ES-I3 (cell line): ENCODE data around the gene OR2H1.

Experiments used
- H3K36me3 ChIP-seq: 2 replicates; pipeline ENCODE4 v1.6.1; 2013; ENCODE audit warnings: mild to moderate bottlenecking, low read length, control low read depth, moderate library complexity; ENCODE audit not compliant: insufficient read depth
- H3K4me1 ChIP-seq: 2 replicates; pipeline ENCODE4 v1.6.1; 2013; ENCODE audit warnings: mild to moderate bottlenecking, control low read depth, low read length; ENCODE audit not compliant: insufficient read depth
- H3K9ac ChIP-seq: 2 replicates; pipeline ENCODE4 v1.6.1; 2013; ENCODE audit warnings: low read depth, mild to moderate bottlenecking, low read length, moderate library complexity
- H3K9me3 ChIP-seq: 2 replicates; pipeline ENCODE4 v1.6.1; 2013; ENCODE audit warnings: mild to moderate bottlenecking, low read length, moderate library complexity; ENCODE audit not compliant: control insufficient read depth, insufficient read depth

The OR2H1 gene

DNA sequence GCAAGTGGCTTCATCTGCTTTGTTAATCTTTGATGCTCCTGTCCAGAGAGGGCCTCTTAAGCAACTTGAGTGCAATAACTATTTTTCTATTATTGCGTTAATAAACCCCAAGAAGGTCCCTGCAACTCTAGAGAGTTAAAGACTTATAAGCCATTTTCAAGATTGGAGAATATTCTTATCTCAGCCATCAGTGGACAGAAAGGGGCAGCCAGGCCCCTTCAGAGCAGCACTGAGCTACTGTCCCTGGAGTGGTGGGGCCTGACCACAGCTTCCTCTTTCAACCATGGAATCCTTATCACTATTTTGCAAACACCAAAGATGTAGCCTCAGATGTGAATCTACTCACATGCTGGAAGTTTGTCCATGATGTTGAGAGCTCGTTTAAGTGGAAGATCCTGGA, 33.6 kb downstream of the OR2H1 start:
- Histone ChIP-seq H3K4me1 (no peaks in the 10 kb centered on the region), H3K36me3 (no peaks in the 10 kb centered on the region), H3K9ac (no peak overlapping the region), H3K9me3 (no peaks in the 10 kb centered on the region)

DNA sequence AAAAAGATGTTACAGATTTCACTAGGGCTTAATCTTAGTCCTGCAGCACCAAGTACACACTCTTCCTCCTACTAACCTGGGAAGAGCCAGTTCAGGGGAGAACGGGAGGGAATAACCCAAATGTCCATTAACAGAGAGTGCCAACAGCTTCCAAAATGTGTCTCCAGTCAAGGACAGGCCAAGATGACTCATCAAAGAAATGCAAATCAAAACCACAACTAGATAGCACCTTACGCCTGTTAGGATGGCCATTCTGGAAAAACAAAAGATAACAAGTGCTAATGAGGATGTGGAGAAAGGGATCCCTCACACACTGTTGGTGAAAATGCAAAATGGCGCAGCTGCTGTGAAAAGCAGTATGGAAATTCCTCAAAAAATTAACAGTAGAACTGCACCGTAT, 34.6 kb downstream of the OR2H1 start:
- no peaks in the 10 kb centered on the region for H3K36me3 ChIP-seq
- no peaks in the 10 kb centered on the region for H3K9me3 ChIP-seq
- H3K4me1 ChIP-seq: no peaks in the 10 kb centered on the region
- H3K9ac ChIP-seq: no peak overlapping the region

DNA sequence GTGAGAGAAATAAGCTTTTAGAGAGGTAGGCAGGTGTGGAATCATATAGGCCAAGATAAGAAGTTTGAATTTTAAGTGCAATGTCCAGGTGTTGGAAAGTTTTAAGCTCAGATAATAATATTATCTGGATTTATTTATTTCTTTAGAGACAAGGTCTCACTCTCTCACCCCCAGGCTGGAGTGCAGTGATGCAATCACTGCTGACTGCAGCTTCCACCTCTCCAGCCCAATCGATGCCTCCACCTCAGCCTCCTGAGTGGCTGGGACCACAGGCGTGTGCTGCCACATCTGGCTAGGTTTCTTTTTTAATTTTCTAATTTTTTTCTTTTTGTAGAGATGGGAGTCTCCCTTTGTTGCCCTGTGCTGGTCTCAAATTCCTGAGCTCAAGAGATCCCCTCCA, 36.3 kb downstream of the OR2H1 start:
- no peaks in the 10 kb centered on the region for H3K4me1 ChIP-seq
- H3K9ac ChIP-seq: no peak overlapping the region
- no peaks in the 10 kb centered on the region for H3K36me3 ChIP-seq
- no peaks in the 10 kb centered on the region for H3K9me3 ChIP-seq

DNA sequence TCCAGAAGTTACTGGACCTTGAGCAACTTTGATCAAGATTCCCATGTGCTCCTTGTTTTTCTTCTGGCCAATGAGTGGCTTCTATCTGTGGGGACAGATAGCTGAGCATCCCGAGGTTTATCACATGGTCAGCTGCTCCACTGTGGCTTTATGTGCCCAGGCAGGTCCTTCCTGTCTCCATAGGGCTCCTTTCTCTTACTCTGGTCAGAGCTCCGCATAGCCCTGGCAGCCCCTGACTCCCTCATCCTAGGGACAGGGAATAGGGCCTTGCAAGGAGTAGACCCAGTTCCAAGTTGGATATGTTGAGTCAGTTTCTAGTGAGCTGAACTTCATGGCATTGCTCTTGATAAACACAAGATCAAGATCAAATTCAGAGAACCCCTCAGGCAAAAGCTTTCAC, 37.2 kb downstream of the OR2H1 start:
- no peak overlapping the region for H3K9ac ChIP-seq
- H3K36me3 ChIP-seq: no peaks in the 10 kb centered on the region
- H3K4me1 ChIP-seq: no peaks in the 10 kb centered on the region
- no peaks in the 10 kb centered on the region for H3K9me3 ChIP-seq

DNA sequence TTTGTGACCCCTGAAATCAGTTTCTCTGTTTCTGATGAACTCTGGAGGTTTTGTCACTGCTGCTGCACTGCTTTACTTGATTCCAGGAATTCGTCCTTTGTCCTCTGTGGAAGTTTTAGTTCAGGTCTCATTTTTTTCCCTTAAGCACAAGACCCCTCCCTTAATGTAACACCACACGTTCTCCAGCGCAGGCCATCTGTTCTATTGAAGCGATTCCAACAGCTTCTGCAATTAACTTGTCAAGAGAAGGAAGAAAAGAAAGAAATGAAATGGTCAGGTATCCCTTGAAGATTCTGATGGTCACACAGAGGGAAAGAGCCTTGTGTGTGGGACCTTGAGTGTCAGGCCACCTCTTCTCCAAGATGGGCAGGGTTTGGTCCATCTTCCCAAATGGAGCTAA, 38.6 kb downstream of the OR2H1 start:
- H3K9me3 ChIP-seq: no peaks in the 10 kb centered on the region
- no peak overlapping the region for H3K9ac ChIP-seq
- H3K36me3 ChIP-seq: no peaks in the 10 kb centered on the region
- no peaks in the 10 kb centered on the region for H3K4me1 ChIP-seq

DNA sequence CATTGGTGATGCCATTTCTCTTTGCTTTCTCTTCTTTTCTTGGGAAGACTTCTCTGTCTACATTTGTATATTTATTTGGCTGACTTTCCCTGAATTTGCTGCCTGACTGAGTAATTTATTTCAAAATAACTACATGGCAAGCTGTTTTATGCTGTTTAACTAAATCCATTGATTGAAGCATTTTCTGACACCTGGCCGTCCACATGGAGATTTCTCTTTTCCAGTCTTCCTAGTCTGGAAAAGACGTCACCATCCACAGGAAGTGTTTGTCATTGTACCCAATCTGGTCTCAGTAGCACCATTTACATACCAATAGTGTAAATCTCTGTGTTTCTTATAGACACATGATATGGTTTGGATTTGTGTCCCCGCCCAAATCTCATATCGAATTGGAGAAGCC, 40.0 kb downstream of the OR2H1 start:
- Histone ChIP-seq H3K4me1 (no peaks in the 10 kb centered on the region), H3K9me3 (no peaks in the 10 kb centered on the region), H3K9ac (no peak overlapping the region), H3K36me3 (no peaks in the 10 kb centered on the region)

DNA sequence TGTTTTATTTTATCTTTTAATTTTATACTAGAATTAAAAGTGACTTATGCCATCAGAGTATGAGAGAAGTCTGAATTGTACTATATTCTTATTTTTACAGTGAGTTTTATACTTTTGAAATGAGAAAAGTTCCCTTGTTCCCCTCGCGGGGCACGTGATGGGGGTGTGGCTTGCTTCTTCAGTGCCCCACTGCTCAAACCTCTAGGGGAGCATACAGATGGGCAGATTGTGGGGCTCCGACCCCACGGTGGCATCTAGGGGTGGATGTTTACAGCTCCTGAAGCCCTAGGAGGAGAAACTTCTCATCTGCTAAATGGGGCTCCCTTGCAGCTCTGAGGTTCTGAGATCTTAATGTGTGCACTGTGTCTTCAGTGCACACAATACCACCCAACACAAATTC, 42.7 kb downstream of the OR2H1 start:
- H3K9me3 ChIP-seq: no peaks in the 10 kb centered on the region
- H3K4me1 ChIP-seq: no peaks in the 10 kb centered on the region; the same call in 1 of the 2 replicates
- H3K9ac ChIP-seq: no peak overlapping the region
- H3K36me3 ChIP-seq: no peaks in the 10 kb centered on the region

DNA sequence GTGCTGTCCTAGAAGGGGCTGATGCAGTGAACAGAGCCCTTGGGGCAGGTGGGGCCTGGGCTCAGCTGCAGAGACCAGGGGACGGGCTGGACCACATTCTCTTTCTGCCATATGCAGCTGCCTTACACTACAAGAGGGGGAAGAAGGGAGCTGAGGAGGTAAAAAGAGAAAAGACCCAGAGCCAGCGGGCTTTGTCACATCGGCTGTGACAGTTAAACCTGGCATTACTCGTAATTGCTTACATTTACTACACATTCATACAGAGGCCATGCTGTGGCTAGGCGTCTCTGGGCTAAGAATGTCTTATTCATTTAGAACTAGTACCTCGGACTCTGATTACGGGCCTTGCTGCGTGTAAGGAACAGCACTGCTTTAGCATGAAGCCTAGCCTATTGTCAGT, 43.6 kb downstream of the OR2H1 start:
- H3K36me3 ChIP-seq: no peaks in the 10 kb centered on the region
- no peak overlapping the region for H3K9ac ChIP-seq
- no peaks in the 10 kb centered on the region; the same call in 1 of the 2 replicates for H3K4me1 ChIP-seq
- no peaks in the 10 kb centered on the region for H3K9me3 ChIP-seq

DNA sequence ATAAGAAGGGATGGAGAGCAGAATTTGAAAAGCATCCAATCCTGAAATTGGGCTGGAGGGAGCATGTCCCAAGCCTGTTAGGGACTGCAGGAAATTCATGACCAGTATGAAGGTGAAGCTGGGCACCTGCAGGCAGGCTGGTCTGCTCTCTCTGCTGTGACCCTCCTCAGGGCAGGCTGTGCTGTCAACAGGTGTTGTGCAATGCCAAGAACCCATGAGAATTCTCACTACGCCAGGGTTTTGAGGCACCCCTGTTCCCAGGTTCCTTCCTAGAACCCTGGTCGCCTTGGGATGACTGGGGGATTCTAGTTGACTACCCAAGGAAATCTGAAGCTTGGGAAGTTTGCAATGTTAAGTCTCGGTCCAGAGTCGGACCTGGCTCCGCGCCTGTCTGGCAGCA, 44.2 kb downstream of the OR2H1 start:
- Histone ChIP-seq H3K9me3 (no peaks in the 10 kb centered on the region), H3K9ac (no peak overlapping the region), H3K36me3 (no peaks in the 10 kb centered on the region), H3K4me1 (no peaks in the 10 kb centered on the region; the same call in 1 of the 2 replicates)

DNA sequence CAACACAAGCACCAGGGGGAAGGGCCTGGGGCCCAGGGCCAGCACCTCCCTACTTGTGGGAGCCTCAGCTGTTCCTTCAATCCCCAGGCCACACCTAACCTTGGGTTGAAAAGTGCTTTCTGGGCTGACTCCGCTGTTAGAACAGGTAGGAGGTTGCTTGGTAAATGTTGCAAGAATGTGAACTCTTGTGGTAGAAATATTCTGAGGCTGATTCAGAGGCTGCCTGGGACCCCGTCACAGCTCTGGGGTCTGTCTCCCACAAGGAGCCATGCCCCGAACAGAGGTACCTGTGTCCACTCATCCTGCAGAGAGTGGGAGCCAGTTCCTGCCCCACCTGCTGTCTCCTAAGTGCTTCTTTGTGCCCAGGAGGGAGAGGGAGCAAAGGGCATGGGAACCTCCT, 45.2 kb downstream of the OR2H1 start:
- H3K9me3 ChIP-seq: no peaks in the 10 kb centered on the region
- H3K4me1 ChIP-seq: no peaks in the 10 kb centered on the region; the same call in 1 of the 2 replicates
- no peaks in the 10 kb centered on the region for H3K36me3 ChIP-seq
- H3K9ac ChIP-seq: no peak overlapping the region

DNA sequence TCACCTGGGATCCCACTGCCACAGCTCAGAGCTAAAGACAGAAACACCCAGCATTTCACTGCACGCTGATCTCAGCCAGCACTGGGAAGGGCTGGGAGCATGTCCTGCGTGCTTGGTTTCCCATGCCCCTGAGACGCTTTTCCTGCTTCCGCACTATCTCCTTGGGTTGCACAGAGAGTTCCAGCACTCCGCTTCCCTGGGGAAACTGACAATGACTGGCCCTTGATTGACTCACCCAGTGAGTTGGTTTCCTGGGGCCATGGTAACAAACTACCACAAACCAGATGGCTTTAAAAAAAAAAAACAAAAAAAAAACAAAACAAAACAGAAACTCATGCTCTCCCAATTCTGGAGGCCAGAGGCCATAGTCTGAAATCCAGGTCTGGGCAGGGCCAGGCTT, 45.6 kb downstream of the OR2H1 start:
- no peaks in the 10 kb centered on the region; the same call in 1 of the 2 replicates for H3K4me1 ChIP-seq

DNA sequence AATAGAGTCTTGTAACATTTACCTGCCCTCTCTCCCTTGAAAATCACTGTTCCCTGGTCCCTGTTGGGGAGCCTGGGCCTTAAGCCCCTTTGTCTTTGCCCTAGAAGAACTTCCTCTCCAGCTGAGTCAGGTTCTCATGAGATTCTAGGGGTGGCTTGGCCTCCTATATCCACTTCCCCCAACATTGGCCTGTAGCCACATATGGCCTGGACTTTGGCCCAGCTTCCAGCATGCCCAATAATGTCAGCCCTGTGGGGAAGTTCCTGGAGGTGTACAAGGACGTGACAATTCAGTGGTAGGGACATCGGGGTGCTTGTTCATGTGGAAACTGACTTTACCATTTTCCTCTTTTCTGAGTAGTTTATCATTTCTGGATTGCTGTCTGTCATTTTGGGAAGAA, 48.0 kb downstream of the OR2H1 start:
- Histone ChIP-seq H3K9me3 (no peaks in the 10 kb centered on the region), H3K4me1 (no peaks in the 10 kb centered on the region; the same call in 1 of the 2 replicates), H3K36me3 (no peaks in the 10 kb centered on the region), H3K9ac (no peak overlapping the region)

More for the DNA sequence above, 45.6 kb downstream of the OR2H1 start:
- H3K9ac ChIP-seq: no peak overlapping the region
- H3K9me3 ChIP-seq: no peaks in the 10 kb centered on the region
- H3K36me3 ChIP-seq: no peaks in the 10 kb centered on the region

DNA sequence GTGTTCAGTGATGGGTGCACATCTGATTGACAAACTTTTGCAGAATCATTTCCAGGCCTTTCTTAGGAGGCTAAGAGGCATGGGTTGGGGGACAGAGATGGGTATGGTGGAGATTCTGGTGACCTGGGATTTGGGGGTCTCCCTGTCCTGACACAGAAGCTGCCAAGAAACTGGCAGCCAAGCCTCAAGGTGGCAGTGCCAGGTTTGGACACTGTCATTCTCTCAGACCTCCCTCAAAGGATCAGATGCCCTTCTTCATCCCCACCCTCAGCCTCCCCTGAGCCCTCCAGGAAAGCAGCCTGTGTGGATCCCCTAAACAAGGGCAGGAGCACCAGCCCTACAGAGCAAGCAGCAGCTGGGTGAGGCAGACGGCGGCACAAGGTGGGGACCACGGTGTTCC, 48.9 kb downstream of the OR2H1 start:
- H3K9ac ChIP-seq: no peak overlapping the region

DNA sequence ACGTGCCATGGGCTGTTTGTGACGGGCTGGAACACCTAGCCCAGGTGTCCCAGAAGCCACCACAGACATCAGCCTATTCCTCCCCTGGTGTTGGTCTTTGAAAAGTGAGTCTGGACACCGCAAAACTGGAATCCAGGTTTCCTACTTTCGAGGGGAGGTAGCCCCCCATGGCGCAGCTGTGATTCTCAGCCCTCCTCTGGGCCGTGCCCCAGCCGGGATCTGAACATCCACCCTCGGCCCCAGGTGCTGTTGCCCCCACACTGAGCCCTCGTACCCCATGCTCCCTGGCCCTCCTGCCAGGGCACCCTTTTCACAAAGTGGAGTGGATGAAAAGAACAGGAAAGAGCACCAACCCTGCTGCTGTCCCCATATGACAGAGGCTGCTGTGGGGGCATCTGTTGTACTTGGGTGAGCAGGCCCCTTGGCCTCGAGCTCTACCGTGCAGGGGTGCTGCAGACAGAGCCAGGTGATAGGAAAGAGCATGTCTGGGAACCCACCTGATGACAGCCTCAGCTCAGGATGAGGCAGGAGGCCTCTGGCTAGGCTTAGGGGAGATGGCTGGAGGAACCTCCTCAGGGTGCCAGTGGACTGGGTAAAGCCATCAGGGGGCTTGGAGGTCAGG, 49.6 kb downstream of the OR2H1 start:
- Histone ChIP-seq H3K4me1 (no peaks in the 10 kb centered on the region; the same call in 1 of the 2 replicates), H3K36me3 (no peaks in the 10 kb centered on the region), H3K9me3 (no peaks in the 10 kb centered on the region), H3K9ac (no peak overlapping the region)

More for the DNA sequence above, 48.9 kb downstream of the OR2H1 start:
- Histone ChIP-seq H3K9me3 (no peaks in the 10 kb centered on the region), H3K4me1 (no peaks in the 10 kb centered on the region; the same call in 1 of the 2 replicates), H3K36me3 (no peaks in the 10 kb centered on the region)

DNA sequence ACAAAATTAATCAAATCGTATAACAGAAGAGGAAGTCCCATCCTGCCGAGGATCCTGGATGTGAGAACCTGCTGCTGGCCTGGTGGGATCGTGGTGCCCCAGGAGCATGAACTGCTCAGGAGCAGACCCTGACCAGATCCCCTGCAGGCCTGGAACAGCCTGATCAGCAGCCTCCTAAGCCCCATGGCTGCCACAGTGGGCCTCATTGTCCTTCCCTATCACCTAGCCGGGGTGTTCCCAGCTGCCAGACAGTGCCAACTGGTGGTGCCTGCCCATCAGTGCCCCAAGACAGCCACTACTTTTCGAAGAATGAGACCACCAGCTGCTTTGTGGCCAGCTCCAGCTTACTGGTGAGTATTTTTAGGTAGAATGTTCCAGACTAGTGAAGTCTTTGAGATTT, 50.4 kb downstream of the OR2H1 start:
- Histone ChIP-seq H3K9ac (no peak overlapping the region), H3K4me1 (no peaks in the 10 kb centered on the region; the same call in 1 of the 2 replicates), H3K9me3 (no peaks in the 10 kb centered on the region), H3K36me3 (no peaks in the 10 kb centered on the region)
